LNCAP (cell line): ENCODE data around the gene HELT.

Source experiments
- CTCF ChIP-seq: fragments of 450-650 bp; IDR thresholded peaks from 2 replicates; pipeline ENCODE4 v1.5.1; 2017; ENCODE audit warnings: mild to moderate bottlenecking

Gene HELT, protein sequence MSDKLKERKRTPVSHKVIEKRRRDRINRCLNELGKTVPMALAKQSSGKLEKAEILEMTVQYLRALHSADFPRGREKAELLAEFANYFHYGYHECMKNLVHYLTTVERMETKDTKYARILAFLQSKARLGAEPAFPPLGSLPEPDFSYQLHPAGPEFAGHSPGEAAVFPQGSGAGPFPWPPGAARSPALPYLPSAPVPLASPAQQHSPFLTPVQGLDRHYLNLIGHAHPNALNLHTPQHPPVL

DNA sequence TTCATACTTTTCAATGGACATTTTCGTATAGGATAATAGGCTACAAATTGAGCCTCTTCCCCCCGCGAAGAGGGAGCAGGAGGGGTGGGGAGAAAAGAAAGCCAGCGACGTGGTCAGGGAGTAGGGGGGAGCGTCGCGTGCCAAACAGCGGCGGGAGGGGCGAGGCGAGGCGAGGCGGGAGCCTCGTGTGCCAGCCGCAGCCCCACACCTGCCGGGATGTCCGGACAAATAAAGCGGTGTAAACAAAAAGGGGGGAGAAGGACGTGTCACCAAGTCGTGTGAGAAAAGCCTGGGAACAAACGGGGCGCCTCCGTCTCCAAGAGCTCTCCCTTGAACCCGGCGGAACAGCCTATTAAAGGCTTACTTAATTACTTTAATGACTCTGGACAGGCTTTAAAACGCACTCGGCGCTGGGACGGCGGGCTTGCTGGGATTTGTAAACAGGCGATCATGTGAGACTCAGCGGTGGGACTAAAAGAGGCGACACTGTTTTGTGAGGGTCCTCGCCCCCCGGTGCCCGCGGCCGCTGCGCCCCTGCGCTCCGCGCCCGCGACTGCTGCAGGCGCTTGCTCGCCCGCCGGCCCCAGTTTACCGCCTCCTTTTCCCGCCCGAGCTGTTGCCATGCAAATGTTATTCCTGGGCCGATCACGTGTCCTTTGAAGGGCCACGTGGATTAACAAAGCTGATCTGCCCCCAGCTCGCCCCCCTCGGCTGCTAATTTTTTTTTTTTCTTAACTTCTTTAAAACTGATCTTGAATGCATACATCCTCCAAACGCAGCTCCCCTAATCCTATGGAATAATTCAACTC is at the start of gene HELT:
TSS of gene HELT (plus strand) at position 527 of the 809 bp plus-strand sequence. CDS start 439 bp downstream, outside the sequence.
- TF ChIP-seq CTCF = no peak

- TF ChIP-seq CTCF = no peak
Measured at GRCh38 chr4:184968784-184969201, 49.5 kb upstream of the HELT start.

DNA sequence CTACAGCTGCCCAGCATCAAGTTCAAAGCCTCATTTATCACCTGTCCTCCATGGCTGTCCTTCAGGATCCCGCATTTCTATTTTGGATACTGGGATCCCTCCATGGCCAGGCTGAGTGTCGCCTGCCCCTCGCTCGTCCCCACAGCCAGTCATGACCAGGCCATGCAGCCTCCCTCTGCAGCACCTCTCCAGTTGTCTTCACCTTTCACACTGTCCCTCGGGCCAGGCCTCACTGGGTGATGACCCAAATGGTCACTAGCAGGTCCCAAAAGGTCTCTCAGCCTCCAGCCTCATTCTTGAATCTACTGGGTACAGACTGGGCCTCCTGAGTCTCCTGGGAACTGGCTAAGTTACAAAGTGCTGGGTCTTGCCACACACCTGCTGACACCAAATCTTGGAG is 48.7 kb upstream of the HELT start:
- TF ChIP-seq CTCF = no peak

- TF ChIP-seq CTCF = no peak
Measured at GRCh38 chr4:184972991-184973390, 45.3 kb upstream of the HELT start.

- TF ChIP-seq CTCF = no peak
Measured at GRCh38 chr4:184977747-184978146, 40.5 kb upstream of the HELT start.

GRCh38 chr4:184978211-184978610 is 40.1 kb upstream of the HELT start:
- no peak for TF ChIP-seq CTCF

DNA sequence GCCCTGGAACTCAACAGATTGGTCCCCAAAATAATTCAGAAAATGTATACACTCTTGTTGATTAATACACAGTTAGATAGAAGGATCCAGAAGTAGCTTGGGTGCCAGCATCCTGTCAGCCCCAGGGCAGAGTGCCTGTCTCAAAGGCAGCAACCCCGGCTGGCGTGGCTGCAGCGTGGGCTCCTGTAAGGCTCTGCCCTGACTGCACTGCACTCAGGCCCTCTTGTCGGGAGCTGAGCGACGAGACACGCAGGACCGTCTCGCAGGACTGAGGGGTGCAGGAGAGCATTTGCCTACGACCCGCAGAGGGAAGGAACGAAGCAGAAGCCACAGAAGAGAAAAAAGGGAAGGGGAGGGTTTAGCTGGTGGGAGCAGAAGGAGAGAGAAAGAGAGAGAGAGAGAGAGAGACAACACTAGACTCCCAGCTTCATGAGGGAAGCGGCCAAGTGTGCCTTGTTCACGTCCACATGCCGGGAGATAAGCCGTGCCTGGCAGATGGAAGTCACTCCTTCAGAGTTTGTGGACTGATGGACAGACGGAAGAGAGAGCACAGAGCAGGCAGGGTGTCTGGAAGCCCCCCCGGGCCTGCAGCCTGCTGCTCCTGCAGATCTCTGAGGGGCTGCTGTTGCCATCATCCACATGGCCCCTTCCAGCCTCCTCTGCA is 38.7 kb upstream of the HELT start:
- no peak for TF ChIP-seq CTCF
